GM23248 (cell line): Measurements from ENCODE around the gene SEL1L. TPM values are rescaled to one million over a fixed set of nuclear protein-coding genes. Genes with fewer than 3 reads are reported as not detected.
"Not testable (repeated sequence)": the region's sequence is repeated elsewhere in the genome, so short reads cannot be mapped to it uniquely, and the experiment has no call there.

Source experiments
- DNase-seq: peaks from one replicate; pipeline ENCODE4 v3.0.0-alpha.2; 2015
- H2AFZ ChIP-seq: fragments of 200-600 bp; sonication (generic); 2 replicates; pipeline ENCODE4 v1.6.1; 2016; ENCODE audit warnings: antibody characterized with exemption
- H3F3A ChIP-seq: fragments of 200-600 bp; sonication (generic); 2 replicates; pipeline ENCODE4 v1.6.1; 2016; ENCODE audit warnings: mild to moderate bottlenecking, antibody characterized with exemption, mixed run types; ENCODE audit not compliant: insufficient read depth
- H3K27ac ChIP-seq: fragments of 200-600 bp; sonication (generic); 2 replicates; pipeline ENCODE4 v1.5.1; 2016; ENCODE audit warnings: mild to moderate bottlenecking
- H3K27me3 ChIP-seq: fragments of 200-600 bp; sonication (generic); replicated peaks from 2 replicates; pipeline ENCODE4 v1.6.1; 2016; ENCODE audit warnings: mild to moderate bottlenecking; ENCODE audit not compliant: insufficient read depth
- H3K36me3 ChIP-seq: fragments of 200-600 bp; sonication (generic); 2 replicates; pipeline ENCODE4 v1.6.1; 2016; ENCODE audit warnings: low read depth, mild to moderate bottlenecking
- H3K4me1 ChIP-seq: fragments of 200-600 bp; sonication (generic); 2 replicates; pipeline ENCODE4 v1.6.1; 2016; ENCODE audit warnings: mild to moderate bottlenecking; ENCODE audit not compliant: insufficient read depth
- H3K4me2 ChIP-seq: fragments of 200-600 bp; sonication (generic); one replicate; pipeline ENCODE4 v1.6.1; 2016; ENCODE audit warnings: mild to moderate bottlenecking; ENCODE audit not compliant: unreplicated experiment
- H3K4me3 ChIP-seq: fragments of 200-600 bp; sonication (generic); 2 replicates; pipeline ENCODE4 v1.5.1; 2016; ENCODE audit warnings: mild to moderate bottlenecking
- H3K79me2 ChIP-seq: fragments of 200-600 bp; sonication (generic); 2 replicates; pipeline ENCODE4 v1.6.1; 2016; ENCODE audit warnings: mild to moderate bottlenecking; ENCODE audit not compliant: insufficient read depth
- H3K9ac ChIP-seq: fragments of 200-600 bp; sonication (generic); 2 replicates; pipeline ENCODE4 v1.6.1; 2016; ENCODE audit warnings: mild to moderate bottlenecking
- H3K9me2 ChIP-seq: fragments of 200-600 bp; sonication (generic); 2 replicates; pipeline ENCODE4 v1.6.1; 2016; ENCODE audit warnings: mixed run types, mild to moderate bottlenecking, moderate library complexity; ENCODE audit not compliant: insufficient read depth
- H3K9me3 ChIP-seq: fragments of 200-600 bp; sonication (generic); one replicate; pipeline ENCODE4 v1.6.1; 2017; ENCODE audit warnings: low read depth
- H4K20me1 ChIP-seq: fragments of 200-600 bp; sonication (generic); 2 replicates; pipeline ENCODE4 v1.6.0; 2016; ENCODE audit not compliant: insufficient read depth
- EZH2 ChIP-seq: fragments of 200-600 bp; sonication (generic); IDR thresholded peaks from 2 replicates; pipeline ENCODE4 v1.6.1; 2018; ENCODE audit warnings: antibody characterized with exemption, mild to moderate bottlenecking; ENCODE audit not compliant: insufficient read depth, poor library complexity, severe bottlenecking
- EZH2phosphoT487 ChIP-seq: fragments of 200-600 bp; sonication (generic); IDR thresholded peaks from 2 replicates; pipeline ENCODE4 v1.6.1; 2018; ENCODE audit warnings: antibody characterized with exemption, moderate library complexity, mild to moderate bottlenecking, low read depth; ENCODE audit not compliant: insufficient read depth
- WGBS, 2 experiments: methylation state at CpG; one replicate each; pipeline ENCODE4 v1.1.6; 2015 to 2017; ENCODE audit warnings: low lambda C conversion rate in 2 of 2, low coverage in 1 of 2; ENCODE audit errors: missing lambda C conversion rate in 2 of 2; 5-methylcytosine and 5-hydroxymethylcytosine counted together
- in situ Hi-C: fragments of 300-500 bp; cut with MboI; formaldehyde crosslinking; loops from 2 replicates; pipeline ENCODE4 v1.15.0; 2020
- polyA plus RNA-seq: library from polyadenylated mRNA; unstranded; fragments of >200 nt; fragmentation: Nextera tagmentation; extraction: Ambion mirVana; gene quantifications from 2 replicates; pipeline ENCODE4 v1.2.1, GENCODE V29; 2016
- total RNA-seq: library from RNA; depleted of rRNA; stranded (reverse); fragments of >200 nt; shearing (Covaris generic); gene quantifications from 2 replicates; pipeline ENCODE4 v1.2.3, GENCODE V29; 2014

Gene SEL1L
- total and polyA plus RNA-seq, 2 experiments from 2014 or later = 49.4 to 69.2 TPM

DNA sequence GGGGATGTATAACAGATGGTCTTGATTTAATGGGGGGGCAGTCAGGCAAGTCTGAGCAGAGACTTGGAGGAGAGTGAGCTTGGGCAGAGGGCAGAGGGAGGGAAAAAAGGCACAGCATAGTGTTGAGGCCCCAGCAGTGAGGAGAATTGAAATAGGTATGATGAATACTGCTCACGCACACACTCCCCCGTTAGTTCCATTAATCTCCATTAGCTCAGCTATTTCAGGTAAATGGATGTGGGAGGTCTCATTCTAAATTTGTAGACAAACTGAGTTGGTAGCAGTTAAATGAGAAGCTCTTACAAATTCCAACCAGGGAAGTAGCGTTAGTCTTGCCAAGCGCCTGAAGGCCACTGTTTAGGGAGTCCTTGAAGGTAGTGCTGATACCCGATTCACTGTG lies 66.8 kb downstream of the SEL1L start:
- TF ChIP-seq EZH2phosphoT487 (no peak), EZH2 (no peak)
- no peaks in the 10 kb centered on the region for H3K36me3 ChIP-seq
- H3K79me2 ChIP-seq = no peaks in the 10 kb centered on the region
- H3K4me1 ChIP-seq = no peaks in the 10 kb centered on the region
- 50 to 56% methylated on average over 5 of the region's 5 CpGs for WGBS, 2 experiments
- no peak for DNase-seq
- no peaks in the 10 kb centered on the region for H3K9me3 ChIP-seq
- no peak overlapping the region for H3K4me2 ChIP-seq
- no peak overlapping the region for H2AFZ ChIP-seq
- H3K9ac ChIP-seq = no peak overlapping the region
- no peaks in the 10 kb centered on the region; the same call in 1 of the 2 replicates for H3K27me3 ChIP-seq
- no peaks in the 10 kb centered on the region for H3F3A ChIP-seq
- in situ Hi-C loops = loop anchor here (25.0 kb wide), 1 partner anchor 480 kb away; no protein-coding TSS in a partner anchor
- no peaks in the 10 kb centered on the region for H3K9me2 ChIP-seq
- H3K4me3 ChIP-seq = no peak overlapping the region
- no peak overlapping the region for H3K27ac ChIP-seq
- no peaks in the 10 kb centered on the region for H4K20me1 ChIP-seq

DNA sequence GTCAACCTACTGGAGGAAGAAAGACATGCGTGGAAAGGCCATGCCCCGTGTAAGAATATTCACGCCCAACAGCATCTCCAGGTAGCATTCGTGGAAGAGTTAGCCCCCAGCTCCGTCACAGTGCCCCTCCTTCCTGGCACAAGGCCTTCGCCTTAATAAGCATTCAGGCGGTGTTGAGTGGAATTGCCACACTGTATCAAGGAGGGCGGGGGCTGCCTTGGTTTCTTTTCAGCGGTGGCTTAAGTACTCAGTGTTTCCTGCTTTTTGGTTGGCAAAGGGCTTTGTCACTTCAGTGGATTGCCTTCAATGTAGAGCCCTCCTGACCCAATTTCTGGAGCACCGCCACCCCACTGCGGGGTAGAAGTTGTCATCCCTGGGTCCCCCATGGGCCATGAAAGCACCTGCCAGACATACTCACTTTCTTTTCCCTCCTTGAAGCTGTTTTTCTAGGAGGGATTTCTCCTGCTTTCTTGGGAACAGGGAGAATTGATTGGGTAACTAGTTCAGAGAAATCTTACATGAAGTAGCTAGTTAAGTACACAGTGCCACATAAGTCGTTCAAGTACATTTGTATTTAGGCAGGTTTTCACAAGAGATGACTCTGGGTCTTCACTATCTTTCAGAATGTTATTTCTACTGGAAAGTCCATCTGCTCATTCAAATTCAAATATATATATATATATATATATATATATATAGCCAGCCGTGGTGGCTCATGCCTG lies 68.0 kb downstream of the SEL1L start:
- no peaks in the 10 kb centered on the region for H3F3A ChIP-seq
- no peaks in the 10 kb centered on the region for H4K20me1 ChIP-seq
- no peaks in the 10 kb centered on the region for H3K79me2 ChIP-seq
- H3K27me3 ChIP-seq = no peaks in the 10 kb centered on the region; the same call in 1 of the 2 replicates
- in situ Hi-C loops = loop anchor here (25.0 kb wide), 1 partner anchor 478 kb away; no protein-coding TSS in a partner anchor
- no peak overlapping the region for H3K9ac ChIP-seq
- no peaks in the 10 kb centered on the region for H3K9me3 ChIP-seq
- H3K4me3 ChIP-seq = no peak overlapping the region
- no peaks in the 10 kb centered on the region for H3K36me3 ChIP-seq
- H3K9me2 ChIP-seq = no peaks in the 10 kb centered on the region
- 66 to 67% methylated on average over 13 of the region's 13 CpGs for WGBS, 2 experiments
- TF ChIP-seq EZH2phosphoT487 (no peak), EZH2 (no peak)
- no peaks in the 10 kb centered on the region for H3K4me1 ChIP-seq
- DNase-seq = no peak
- H3K4me2 ChIP-seq = no peak overlapping the region
- H3K27ac ChIP-seq = no peak overlapping the region
- no peak overlapping the region for H2AFZ ChIP-seq

DNA sequence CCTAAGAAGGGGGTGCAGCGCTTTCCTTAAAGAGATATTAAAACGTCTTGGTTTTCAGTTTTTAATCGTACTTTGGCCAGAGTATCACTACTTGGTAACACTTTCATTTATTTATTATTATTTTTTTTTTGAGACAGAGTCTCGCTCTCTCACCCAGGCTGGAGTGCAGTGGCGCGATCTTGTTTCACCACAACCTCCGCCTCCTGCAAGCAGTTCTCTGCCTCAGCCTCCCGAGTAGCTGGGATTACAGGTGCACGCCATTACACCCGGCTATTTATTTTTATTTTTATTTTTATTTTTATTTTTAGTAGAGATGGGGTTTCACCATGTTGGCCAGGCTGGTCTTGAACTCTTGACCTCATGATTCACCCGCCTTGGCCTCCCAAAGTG lies 68.7 kb downstream of the SEL1L start:
- H3K9me3 ChIP-seq, H4K20me1 ChIP-seq, H3K79me2 ChIP-seq, DNase-seq, H3K36me3 ChIP-seq, H3K27ac ChIP-seq, H3K27me3 ChIP-seq, H3F3A ChIP-seq, H3K9me2 ChIP-seq, H3K4me1 ChIP-seq: not testable (repeated sequence)
- in situ Hi-C loops = loop anchor here (25.0 kb wide), 1 partner anchor 478 kb away; no protein-coding TSS in a partner anchor
- H3K4me2 ChIP-seq = peak overlapping the region; percentile 100
- H2AFZ ChIP-seq = peak overlapping the region; percentile 99
- 23 to 28% methylated on average over 11 of the region's 11 CpGs for WGBS, 2 experiments
- H3K4me3 ChIP-seq = peak overlapping the region; percentile 97
- H3K9ac ChIP-seq = peak overlapping the region; percentile 74

DNA sequence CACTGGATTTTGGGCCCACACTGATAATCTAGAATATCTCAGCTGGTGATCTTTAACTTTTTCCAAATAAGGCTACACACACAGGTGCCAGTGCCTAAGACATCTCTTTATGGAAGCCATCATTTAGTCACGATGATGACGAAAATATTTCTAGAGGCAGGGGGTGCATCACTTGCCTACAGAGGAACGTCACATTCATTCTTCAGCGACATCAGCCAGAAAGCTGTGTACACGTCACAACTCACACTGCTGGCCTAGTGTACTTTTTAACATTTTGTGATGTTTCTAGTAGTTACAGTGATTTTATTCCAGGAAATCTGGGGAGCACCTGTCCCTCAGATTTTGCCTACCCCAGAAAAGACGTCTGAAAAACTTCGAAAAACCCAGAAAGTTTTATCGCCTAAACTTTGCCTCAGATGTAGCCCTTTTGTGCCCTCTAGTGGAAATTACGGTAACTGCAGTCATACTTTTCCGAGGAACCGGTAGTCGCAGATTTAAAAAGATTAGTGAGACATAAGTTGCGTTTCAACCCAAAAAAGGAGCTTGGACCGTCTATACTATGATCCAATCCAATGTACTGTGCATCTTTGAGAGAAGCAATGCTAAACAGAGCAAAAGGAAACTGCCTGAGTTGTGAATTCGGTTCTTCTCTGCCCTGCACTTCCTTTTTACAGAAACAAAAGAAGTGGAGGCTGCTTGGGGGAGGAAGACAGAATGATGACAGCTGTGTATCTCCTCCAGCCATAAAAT lies 69.2 kb downstream of the SEL1L start:
- no peaks in the 10 kb centered on the region for H4K20me1 ChIP-seq
- no peaks in the 10 kb centered on the region; the same call in 1 of the 2 replicates for H3K27me3 ChIP-seq
- peak overlapping the region; percentile 100 for H3K4me2 ChIP-seq
- no peaks in the 10 kb centered on the region for H3K9me2 ChIP-seq
- TF ChIP-seq EZH2 (no peak), EZH2phosphoT487 (no peak)
- peak overlapping the region; percentile 74 for H3K9ac ChIP-seq
- no peaks in the 10 kb centered on the region for H3K36me3 ChIP-seq
- DNase-seq = peak; percentile 62
- no peaks in the 10 kb centered on the region for H3K4me1 ChIP-seq
- no peaks in the 10 kb centered on the region for H3F3A ChIP-seq
- H2AFZ ChIP-seq = peak overlapping the region; percentile 99
- in situ Hi-C loops = loop anchor here (25.0 kb wide), 1 partner anchor 477 kb away; no protein-coding TSS in a partner anchor
- H3K79me2 ChIP-seq = no peaks in the 10 kb centered on the region
- no peaks in the 10 kb centered on the region for H3K9me3 ChIP-seq
- H3K4me3 ChIP-seq = peak overlapping the region; percentile 97
- H3K27ac ChIP-seq = no peak overlapping the region
- WGBS, 2 experiments = 15 to 17% methylated on average over 15 of the region's 15 CpGs

DNA sequence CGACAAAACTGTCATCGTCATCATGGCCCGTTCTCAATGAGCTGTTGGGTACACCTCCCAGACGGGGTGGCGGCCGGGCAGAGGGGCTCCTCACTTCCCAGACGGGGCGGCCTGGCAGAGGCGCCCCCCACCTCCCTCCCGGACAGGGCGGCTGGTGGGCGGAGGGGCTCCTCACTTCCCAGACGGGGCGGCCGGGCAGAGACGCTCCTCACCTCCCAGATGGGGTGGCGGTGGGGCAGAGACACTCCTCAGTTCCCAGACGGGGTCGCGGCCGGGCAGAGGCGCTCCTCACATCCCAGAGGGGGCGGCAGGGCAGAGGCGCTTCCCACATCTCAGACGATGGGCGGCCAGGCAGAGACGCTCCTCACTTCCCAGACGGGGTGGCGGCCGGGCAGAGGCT lies 71.3 kb downstream of the SEL1L start:
- not testable (repeated sequence) for H3K27ac ChIP-seq, H3K79me2 ChIP-seq, H3K36me3 ChIP-seq, H3F3A ChIP-seq, H3K9ac ChIP-seq, H3K9me2 ChIP-seq, H3K4me1 ChIP-seq, H3K4me3 ChIP-seq, H3K27me3 ChIP-seq, H4K20me1 ChIP-seq, H3K4me2 ChIP-seq, H3K9me3 ChIP-seq, DNase-seq, H2AFZ ChIP-seq
- in situ Hi-C loops = loop anchor here (25.0 kb wide), 1 partner anchor 475 kb away; no protein-coding TSS in a partner anchor
- WGBS, 2 experiments = 86 to 100% methylated on average over 3 to 30 of the region's 30 CpGs
